ENCODE results near the gene SCN3B.

DNA sequence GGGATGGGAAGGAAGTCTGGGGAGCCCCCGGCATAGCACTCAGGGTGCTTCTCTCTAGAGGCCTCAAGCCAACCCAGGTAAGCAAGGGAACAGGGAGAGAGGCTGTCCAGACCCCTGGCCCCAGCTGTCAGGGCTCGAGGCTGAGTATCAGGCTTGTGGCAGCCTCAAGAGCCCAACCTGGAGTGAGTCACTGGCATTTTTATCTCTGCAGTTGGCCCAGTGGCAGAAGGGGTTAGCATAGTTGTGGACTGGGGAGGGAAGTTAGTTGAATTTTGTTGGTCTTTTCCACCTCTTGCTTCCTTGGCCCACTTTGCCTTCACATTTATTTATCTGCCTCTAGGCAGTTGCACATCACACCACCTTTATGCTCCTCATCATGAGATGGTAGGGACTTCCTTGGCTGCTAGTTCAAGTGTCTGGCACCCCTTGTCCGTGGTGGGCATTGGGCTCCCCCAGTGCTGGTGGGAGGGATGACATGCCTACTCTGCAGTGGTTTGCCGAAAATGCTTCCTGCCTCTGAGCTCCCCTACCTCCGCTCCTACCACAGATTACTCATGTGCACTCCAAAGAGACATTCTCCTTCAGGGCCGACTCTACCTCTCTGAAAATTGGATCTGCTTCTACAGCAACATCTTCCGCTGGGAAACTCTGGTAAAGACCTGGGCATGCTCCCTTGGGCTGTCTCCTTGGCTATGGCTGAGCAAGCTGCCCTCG lies 60.1 kb downstream of the SCN3B start:
- TF ChIP-seq POLR2AphosphoS5 (IDR thresholded peaks at IDR 0.05), result no peak
- TF ChIP-seq, protein P1, sequence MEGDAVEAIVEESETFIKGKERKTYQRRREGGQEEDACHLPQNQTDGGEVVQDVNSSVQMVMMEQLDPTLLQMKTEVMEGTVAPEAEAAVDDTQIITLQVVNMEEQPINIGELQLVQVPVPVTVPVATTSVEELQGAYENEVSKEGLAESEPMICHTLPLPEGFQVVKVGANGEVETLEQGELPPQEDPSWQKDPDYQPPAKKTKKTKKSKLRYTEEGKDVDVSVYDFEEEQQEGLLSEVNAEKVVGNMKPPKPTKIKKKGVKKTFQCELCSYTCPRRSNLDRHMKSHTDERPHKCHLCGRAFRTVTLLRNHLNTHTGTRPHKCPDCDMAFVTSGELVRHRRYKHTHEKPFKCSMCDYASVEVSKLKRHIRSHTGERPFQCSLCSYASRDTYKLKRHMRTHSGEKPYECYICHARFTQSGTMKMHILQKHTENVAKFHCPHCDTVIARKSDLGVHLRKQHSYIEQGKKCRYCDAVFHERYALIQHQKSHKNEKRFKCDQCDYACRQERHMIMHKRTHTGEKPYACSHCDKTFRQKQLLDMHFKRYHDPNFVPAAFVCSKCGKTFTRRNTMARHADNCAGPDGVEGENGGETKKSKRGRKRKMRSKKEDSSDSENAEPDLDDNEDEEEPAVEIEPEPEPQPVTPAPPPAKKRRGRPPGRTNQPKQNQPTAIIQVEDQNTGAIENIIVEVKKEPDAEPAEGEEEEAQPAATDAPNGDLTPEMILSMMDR (IDR thresholded peaks at IDR 0.05 in 8 of 11, conservative IDR thresholded peaks at IDR 0.05 in 3 of 11), result no peak
- TF ChIP-seq POLR2A (IDR thresholded peaks at IDR 0.05), result no peak
